ENCODE measurements around the gene USP32.
A peak's percentile ranks its signal among the peaks of the same experiment; 100 is the strongest.

Gene USP32

GRCh38 chr17:60145006-60145935 is 246.7 kb downstream of the USP32 start:
- Histone ChIP-seq H4K20me1 (ENCODE audit: insufficient read depth, low read length, poor library complexity, severe bottlenecking) (no peaks in the 10 kb centered on the region), H3K9me2 (replicated peaks; ENCODE audit: low read depth, low read length) (no peaks in the 10 kb centered on the region), H3K4me1 (ENCODE audit: insufficient read depth, low read length, poor library complexity, severe bottlenecking) (peaks cover 11% of the 10 kb centered on the region), H3K9me3 (ENCODE audit: insufficient read depth, low read depth, low read length) (no peaks in the 10 kb centered on the region), H3K27me3 (ENCODE audit: insufficient read depth, low read length, poor library complexity, severe bottlenecking) (no peaks in the 10 kb centered on the region), H3K4me2 (ENCODE audit: low read depth, low read length, poor library complexity, severe bottlenecking) (no peak overlapping the region), H2AFZ (ENCODE audit: low read length) (no peak overlapping the region; the same call in 1 of the 2 replicates), H3K9ac (ENCODE audit: low read depth, low read length, poor library complexity, severe bottlenecking) (no peak overlapping the region), H3K36me3 (ENCODE audit: insufficient read depth, low read length) (no peaks in the 10 kb centered on the region), H3K4me3 (ENCODE audit: low read length, poor library complexity, severe bottlenecking) (no peak overlapping the region), H3F3A (ENCODE audit: low read depth) (no peaks in the 10 kb centered on the region), H3K79me2 (ENCODE audit: insufficient read depth, low read length) (no peaks in the 10 kb centered on the region)
- TF ChIP-seq CTCF (conservative IDR thresholded peaks at IDR 0.05; ENCODE audit: low read length), result no peak

- H4K20me1 ChIP-seq (ENCODE audit: insufficient read depth, low read length, poor library complexity, severe bottlenecking), result no peaks in the 10 kb centered on the region
These were observed 248.9 kb downstream of the USP32 start for GRCh38 chr17:60142872-60143499.

More at GRCh38 chr17:60142872-60143499, 248.9 kb downstream of the USP32 start:
- H3K9ac ChIP-seq (ENCODE audit: low read depth, low read length, poor library complexity, severe bottlenecking), result no peak overlapping the region
- H3F3A ChIP-seq (ENCODE audit: low read depth), result no peaks in the 10 kb centered on the region
- H2AFZ ChIP-seq (ENCODE audit: low read length), result peak overlapping the region; percentile 84
- peaks cover 11% of the 10 kb centered on the region for H3K4me1 ChIP-seq (ENCODE audit: insufficient read depth, low read length, poor library complexity, severe bottlenecking)
- TF ChIP-seq EZH2phosphoT487 (IDR thresholded peaks at IDR 0.05; ENCODE audit: borderline replicate concordance) (no peak), CTCF (conservative IDR thresholded peaks at IDR 0.05; ENCODE audit: low read length) (peak; percentile 86)
- no peaks in the 10 kb centered on the region for H3K36me3 ChIP-seq (ENCODE audit: insufficient read depth, low read length)
- H3K79me2 ChIP-seq (ENCODE audit: insufficient read depth, low read length), result no peaks in the 10 kb centered on the region
- H3K27me3 ChIP-seq (ENCODE audit: insufficient read depth, low read length, poor library complexity, severe bottlenecking), result no peaks in the 10 kb centered on the region
- no peaks in the 10 kb centered on the region for H3K9me3 ChIP-seq (ENCODE audit: insufficient read depth, low read depth, low read length)
- peak overlapping the region; percentile 12 for H3K4me3 ChIP-seq (ENCODE audit: low read length, poor library complexity, severe bottlenecking)
- H3K9me2 ChIP-seq (replicated peaks; ENCODE audit: low read depth, low read length), result no peaks in the 10 kb centered on the region
- H3K4me2 ChIP-seq (ENCODE audit: low read depth, low read length, poor library complexity, severe bottlenecking), result peak overlapping the region; percentile 40

Data from Loucy (cell line).